HG02642 (cell line): ENCODE measurements around the gene DYSF.

Experiments
- ATAC-seq: cut with Tn5 transposase; IDR thresholded peaks from one replicate; pipeline ENCODE4 v1.9.1; 2021; ENCODE audit warnings: mild to moderate bottlenecking; ENCODE audit not compliant: unreplicated experiment, poor library complexity

DYSF gene

DNA sequence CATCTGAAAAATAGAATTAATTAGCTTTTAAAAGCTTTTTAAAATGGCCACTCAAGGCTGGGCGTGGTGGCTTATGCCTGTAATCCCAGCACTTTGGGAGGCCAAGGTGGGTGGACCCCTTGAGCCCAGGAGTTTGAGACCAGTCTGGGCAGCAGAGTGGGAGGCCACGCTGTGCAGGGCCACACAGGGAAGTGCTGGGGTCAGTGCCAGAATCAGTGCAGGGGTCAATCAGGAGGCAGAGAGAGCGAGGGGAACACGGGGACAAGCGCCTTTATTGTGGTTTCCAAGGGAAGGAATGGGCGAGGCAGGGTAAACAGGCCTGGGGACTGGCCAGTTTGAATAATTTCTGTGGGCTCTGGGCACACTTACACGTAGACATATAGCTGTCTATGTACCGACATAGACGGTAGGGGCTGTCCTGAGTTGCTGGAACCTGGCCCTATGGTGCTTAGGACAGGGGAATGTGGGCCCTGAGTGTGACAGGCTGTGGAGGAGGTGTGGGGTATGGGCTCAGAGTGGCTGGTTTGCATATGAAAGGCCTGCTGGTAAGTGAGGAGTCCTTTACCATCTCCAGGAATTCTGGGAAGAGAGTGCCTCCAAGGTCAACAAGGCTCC is 42.9 kb downstream of the DYSF start:
- ATAC-seq: no peak

DNA sequence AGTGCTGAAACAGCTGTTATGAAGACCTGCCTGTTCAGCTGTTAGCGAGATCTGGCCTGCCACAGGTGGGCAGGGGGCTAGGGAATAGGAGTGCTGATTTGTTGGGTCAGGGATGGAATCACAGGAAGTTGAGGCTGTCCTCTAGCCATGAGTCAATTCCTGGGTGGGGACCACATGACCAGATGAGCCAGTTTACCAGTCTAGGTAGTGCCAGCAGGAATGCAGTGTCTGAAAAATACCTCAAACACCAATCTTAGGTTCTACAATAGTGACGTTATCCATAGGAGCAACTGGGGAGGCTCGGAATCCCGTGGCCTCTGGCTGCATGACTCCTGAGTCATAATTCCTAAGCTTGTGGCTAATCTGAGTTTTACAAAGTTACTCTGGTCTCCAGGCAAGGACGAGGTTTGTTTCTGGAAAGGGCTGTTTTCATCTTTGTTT is 44.9 kb downstream of the DYSF start:
- no peak for ATAC-seq

DNA sequence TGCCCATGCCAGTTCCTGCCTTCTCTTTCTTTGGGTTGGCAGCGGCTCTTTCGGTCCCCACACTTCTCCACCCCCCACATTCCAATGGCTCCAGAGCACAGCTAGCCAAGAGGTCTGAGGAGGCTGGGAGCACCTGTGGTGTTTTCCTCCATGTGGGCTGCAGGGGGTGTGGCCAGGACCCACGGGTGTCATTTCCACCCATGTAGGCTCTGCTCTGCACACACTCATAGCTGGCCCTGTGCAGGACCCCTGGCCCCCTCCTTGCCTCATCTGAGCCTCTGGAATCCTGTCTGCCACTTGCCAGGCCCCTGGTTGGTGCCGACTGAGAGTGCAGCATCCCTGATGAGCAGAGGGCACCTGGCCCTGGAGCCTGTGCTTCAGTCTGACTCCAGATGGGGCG is 46.3 kb downstream of the DYSF start:
- ATAC-seq: no peak

DNA sequence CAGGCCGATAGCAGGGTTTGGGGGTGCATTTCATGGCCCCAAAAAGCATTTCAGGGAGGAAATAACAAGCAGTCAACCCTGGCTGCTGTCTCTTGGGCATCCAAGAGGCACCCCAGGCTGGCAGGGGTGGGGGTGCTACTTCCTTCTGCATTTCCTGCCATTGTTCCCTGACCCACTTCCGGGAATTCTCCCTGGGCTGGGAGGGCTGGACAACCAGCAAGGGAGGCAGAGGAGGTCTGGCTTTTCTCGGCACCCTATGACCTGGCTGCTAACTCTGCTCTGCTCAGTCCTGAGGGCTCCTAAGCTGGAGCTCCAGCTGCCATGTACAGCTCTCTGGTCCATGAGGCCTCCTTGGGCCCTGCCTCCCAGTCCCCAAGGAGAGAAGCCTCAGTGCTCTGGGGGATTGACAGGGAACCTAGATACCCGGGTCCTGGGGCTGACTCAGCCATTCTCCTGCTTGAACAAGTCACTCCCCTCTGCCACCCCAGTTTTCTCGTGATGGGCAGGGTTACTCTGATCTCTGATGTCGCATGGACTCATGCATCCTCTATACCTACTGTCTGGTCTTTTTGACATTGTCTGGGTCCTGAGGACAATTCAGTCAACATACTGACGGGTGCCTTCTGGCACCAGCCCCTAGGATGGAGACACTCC is 47.2 kb downstream of the DYSF start:
- no peak for ATAC-seq

DNA sequence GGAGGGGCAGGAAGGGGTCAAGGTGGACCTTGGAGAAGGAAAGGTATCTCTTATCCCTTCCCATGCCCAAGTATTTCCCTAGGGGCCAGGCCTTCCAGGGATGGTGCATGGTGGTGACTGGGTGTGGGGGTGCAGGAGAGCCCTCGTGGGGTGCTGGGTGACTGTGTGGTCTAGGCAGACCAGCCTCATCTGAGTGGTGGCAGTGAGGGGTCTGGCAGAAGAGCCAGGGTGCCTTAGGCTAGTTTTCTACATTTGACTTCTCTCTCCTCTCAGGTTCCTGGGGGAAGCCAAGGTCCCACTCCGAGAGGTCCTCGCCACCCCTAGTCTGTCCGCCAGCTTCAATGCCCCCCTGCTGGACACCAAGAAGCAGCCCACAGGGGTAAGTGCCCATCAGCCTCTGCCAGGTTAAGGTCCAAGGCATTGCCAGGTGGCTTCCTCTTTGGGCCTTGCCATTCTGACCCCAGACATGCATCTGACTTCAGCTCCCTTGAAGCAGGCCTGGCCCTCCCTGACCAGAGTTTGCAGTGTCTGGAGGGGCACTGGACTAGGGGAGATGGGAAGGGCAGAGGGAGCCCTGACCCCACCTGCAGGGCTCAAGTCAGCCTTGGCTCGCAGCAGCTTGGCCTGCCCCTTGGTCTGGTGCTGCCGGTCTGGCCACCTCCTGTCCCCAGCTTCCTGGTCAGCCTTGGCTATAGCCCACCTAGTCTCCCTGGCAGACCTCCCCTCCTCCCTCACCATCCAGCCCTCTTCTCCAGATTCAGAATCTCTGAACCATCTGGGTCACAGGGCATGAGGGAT is 49.8 kb downstream of the DYSF start:
- no peak for ATAC-seq

DNA sequence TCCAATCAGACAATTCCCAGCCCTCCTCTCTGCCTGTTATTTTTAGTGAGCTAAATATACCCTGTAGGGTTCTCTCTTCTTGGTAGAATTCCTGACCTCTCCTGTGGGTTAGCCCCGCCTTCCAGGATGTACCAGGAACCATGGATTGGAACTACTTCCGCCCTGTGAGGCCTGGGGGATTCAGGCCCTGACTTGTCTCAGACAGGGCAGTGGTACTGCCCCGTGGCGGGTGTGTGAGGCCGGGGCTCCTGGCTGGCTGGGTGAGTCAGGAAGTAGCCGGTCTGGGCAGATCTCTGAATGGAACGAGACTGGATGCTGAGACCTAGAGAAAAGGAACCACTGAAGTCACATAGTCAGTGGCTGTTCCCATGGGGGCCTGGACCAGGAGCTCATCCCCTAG is 50.5 kb downstream of the DYSF start:
- no peak for ATAC-seq

DNA sequence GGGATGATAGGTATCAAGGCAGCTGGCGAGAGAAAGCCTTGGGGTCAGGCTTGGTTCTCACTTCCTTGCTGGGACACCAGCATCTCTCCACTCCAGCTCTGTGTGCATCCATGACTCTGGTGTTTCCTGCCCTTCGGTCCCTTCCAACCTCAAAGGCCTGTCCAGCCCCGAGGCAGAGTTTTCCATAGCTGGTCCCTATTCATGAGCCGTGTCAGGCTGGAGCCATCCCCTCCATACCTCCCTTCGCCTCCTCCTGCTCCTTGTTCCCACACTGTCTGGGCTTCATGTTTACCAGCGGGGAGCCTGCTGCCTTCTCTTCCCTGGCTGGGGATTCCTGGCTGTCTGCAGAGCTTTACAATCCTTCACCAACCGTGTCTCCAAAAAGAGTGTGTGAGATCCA is 51.2 kb downstream of the DYSF start:
- ATAC-seq: no peak

DNA sequence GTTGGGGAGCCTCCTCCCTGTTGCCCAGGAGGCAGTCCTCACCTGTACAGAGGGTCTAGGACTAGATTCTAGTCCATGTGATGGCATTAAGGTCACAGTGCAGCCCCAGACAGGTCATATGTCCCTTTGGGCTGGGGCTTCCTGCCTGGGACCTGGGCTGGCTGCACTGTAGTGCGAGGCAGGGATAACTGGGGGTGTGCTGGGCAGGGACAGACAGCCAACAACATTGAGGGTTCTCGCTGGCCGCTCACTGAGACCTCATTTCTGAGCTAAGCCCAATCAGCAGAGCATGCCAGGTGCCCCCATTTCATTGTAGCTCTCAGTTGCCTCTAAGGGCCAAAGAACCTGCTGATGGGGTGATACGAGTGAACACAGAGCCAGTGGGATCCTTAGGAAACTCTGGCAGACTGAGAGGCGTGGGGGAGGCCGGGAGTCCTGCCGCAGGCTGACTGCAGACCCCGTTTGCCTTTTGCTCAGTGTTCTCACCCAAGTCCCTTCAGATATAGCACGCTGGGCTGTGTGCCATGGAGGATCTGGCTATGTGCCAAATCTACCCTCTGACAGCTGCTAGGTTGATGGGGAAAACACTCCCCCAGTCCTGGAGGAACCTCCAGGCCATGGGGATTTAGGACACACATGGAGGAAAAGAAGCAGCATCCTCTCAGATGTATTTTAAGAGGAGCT is 51.9 kb downstream of the DYSF start:
- no peak for ATAC-seq

DNA sequence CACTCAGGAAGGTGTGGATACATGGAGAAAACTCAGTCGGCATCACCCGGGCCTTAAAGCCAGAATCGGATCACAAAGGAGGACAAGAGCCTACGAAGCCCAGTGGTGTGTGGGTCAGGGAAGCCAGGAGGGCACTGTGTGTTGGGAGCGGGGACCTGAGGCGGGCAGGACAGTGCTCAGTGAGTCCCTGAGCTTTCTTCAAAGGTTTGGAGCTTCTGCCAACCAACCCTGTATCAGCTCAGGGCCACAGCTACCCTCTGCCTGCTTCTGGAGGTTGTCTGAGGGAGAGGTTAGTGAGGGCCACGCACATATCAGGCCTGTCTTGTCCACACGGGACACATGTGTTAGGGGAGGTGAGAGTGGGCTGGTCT is 52.4 kb downstream of the DYSF start:
- no peak for ATAC-seq

DNA sequence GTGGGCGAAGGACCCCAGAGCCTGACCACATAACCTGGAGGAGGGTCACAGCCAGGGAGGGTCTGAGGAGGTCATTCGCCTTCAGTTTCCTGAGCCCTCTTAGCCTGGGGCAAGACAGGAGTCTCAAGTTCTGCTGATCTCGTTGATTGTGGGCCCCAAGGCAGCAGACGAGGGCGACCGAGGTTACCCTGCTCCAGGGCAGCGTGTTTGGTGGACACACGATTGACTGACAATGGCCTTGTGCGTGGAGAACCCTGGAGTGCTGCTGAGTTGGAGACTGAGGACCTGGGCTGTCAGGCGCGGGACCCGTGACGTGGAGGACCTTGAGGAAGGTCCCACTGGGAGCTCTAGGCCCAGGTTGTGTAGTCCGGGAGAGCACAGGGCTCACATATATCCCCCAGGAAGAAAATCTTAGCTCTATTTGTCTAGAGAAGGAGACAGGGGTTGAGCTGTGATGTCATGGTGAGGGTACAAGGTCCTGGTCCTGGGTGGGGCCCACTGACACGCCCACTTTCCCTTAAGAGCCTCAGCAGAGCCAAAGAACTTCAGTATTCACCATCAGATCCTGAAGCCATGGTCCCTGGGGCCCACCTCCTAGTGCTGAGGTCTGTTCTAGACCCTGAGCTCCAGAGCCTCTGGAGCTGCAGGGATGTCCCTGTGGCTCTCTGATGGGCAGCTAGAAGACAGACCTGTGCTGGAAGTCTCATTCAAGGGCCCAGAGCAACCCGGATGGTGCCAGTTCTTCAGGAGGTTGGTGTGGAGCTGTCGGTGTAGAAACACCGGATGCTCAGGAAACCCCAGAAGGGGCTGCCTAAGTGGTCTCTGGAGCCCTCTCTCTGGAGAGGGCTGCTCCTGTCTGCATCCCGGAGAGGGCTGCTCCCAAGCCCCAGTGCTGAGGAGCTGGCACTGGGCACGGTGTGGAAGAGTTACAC is 53.1 kb downstream of the DYSF start:
- ATAC-seq: no peak

DNA sequence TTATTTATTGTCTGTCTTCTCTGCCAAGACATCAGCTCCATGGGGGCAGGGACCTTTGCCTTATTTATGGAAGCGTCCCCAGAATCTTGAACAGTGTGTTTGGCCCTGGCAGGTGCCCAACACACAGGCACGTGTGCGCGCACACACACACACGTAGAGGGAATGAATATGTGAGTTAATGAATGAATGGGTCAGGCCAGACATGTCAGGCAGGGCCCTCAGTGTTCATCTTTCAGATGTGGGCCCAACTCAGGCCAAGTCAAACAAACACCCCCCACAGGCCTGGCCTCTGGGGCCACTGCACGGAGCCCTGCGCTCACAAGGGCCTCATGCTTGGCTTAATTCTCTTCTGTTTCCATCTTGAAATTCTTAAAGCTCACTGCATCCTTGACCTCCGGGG is 54.1 kb downstream of the DYSF start:
- ATAC-seq: no peak

DNA sequence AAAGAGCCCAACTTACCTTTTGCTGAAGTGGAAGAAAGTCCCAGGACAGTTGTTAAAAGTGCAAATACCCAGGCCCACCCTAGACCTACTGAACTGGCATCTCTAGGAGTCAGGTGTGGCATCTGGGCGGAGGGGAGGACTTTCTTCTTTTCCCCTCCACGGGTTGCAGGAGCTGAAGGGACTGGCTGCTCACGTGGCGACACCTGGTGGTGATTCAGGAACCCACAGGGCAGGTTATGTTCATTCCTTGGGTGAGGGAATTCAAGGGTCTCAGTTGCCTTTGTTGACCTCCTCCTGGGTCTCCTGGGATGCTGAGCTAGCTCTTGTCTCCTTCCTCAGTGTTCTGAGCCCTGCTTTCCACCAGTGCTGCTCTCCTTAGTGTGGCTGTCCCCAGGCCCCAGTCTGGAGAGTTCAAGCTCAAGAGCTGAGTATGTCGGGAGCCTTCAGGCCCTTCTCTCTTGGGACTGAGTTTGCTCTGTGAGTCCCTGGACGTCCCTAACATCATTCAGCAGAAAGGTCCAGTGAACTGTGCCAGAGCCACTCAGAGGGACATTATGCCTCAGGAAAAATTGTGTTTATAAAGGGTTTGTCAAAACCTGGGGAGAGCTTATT is 56.9 kb downstream of the DYSF start:
- ATAC-seq: peak; percentile 52

DNA sequence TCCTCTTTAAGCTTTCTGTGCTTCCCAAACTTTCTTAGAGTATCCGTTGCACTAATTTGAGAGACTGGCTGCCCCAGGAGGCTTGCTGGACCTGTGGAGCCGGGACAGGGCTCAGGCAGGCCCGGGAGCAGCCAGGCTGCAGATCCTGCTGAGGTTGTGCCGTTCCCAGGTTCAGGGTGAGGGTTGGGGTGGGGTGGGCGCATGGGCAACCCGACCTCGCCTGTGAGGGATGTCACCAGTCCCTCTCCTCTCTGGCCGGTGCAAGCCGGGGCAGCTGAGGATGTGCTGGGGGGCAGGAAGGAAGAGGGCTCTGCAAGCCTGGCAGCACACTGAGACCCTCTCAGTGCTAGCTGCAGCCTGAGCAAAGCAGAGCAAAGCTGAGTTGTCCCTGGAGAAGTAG is 57.6 kb downstream of the DYSF start:
- no peak for ATAC-seq

DNA sequence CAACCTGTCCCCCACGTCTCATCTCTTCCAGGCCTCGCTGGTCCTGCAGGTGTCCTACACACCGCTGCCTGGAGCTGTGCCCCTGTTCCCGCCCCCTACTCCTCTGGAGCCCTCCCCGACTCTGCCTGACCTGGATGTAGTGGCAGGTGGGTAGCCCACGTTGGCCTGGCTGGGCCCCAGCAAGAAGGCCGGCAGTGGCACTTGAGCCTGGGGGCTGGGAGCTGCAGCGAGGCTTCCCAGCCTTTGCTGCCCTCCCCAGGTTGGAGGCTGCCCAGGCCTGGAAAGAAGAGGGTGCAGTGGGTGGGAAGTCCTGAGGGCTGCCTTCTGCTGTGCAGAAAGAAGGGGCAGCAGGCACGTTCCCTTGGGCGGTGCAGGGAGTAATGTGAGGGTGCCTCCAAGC is 58.4 kb downstream of the DYSF start:
- no peak for ATAC-seq

DNA sequence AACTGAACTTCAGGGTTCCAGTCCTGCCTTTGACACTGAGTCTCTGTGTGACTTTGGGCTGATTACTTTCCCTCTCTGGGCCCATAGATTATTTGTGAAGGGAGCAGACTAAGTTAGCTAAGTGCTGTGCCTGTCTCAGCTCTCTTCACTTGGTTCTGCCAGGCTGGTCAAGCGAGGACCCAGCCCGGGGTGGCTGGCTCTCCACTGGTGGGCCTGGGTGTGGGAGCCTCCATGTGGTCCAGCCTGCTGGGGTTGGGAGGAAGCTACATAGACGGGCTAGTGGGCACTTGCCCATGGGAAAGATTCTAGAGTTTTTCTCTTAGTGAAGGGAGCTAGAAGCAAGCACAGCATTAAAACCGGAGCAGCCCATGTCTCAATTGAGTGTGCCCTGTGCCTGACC is 59.0 kb downstream of the DYSF start:
- ATAC-seq: no peak

DNA sequence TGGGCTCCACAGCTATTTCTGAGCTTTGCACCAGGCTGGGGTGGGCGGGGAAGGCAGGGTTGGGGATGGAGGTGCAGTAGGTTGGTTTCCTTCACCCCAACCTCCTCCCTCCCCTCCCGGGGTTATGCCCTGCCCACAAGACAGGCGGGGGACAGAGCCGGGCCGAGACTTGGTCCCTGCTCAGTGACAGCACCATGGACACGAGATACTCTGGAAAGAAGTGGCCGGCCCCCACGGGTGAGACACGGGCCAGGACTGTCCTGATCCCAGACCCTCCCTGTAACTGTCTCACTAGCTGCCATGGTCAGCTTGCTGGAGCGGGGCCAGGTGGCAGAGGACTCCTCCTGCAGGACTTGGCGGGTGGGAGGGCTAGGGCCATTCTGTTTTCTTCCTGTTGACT is 59.7 kb downstream of the DYSF start:
- no peak for ATAC-seq

DNA sequence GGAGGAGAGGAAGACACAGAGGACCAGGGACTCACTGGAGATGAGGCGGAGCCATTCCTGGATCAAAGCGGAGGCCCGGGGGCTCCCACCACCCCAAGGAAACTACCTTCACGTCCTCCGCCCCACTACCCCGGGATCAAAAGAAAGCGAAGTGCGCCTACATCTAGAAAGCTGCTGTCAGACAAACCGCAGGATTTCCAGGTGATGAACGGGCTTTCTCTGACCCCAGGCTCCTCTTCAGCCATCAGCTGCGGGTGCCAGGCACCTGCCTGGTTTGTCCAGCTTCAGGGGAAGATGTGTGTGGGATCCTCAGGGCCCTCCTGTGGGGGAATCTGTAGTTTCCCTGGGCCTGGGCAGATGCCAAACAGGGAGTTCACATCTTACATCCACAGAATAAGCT is 60.4 kb downstream of the DYSF start:
- no peak for ATAC-seq

DNA sequence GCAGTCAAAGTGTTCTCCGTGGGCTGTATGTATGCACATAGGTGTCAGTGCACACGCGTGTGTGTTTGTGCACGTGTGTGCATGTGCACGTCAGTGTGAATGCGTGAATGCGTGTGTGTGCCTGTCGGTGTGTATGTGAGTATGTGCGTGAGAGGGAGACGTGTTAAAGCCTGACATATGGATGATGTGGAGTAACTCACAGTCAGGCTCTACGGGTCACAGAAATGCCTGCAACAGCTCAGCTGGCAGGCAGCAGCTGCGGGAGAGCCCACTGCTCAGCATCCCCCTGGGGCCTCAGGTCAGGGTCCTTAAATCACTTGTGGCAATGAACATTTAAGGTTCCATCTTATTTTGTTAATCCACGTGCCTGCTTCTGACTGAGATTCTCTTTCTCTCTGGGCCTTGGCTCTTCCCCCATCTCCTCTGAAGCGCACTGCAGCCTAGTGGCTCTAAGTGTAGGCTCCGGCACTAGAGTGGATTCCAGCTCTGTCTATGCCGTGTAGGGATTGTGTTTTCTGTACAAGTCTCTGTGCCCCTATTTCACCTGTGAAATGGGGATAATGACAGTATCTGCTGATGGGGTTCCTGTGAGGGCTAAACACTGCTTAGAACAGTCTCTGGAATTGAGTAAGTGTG is 63.0 kb downstream of the DYSF start:
- ATAC-seq: no peak

DNA sequence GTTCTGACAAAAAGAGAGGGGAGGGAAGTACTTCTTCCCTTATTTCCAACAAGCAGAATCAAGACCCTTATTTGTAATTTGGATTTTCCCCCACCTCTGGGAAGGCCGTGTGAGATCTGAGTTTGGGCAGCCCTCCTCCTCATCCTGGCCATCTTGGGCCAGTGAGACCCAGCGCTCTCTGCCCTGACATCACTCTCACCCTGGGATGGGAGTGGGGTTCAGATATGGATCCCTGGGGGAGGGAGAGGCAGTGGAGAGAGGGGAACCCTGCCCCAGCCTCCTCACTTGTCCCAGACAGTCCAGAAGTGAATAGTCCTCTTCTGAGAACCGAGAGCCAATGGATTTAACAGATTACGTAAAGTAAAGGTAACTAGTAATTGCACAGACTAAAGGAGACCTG is 64.5 kb downstream of the DYSF start:
- no peak for ATAC-seq
